BJ (cell line): ENCODE results near the gene WDR7. TPM values are rescaled to one million over a fixed set of nuclear protein-coding genes. Genes with fewer than 3 reads are reported as not detected.

Experiments
- CTCF ChIA-PET: fragments of 350-600 bp; formaldehyde crosslinking; extraction: SDS; loops from one replicate; lab custom pipeline; 2021; ENCODE audit warnings: antibody characterized with exemption, inconsistent platforms; lab: Yijun Ruan, JAX
- POLR2A ChIA-PET: fragments of 300-600 bp; sonication (Branson Sonifier 250); formaldehyde crosslinking; extraction: SDS; loops from one replicate; lab custom pipeline; 2021; ENCODE audit warnings: antibody characterized with exemption; lab: Charles Lee
- DNase-seq: peaks from one replicate; pipeline ENCODE4 v3.0.0-alpha.2; 2011; ENCODE audit warnings: low read depth
- H3K27me3 ChIP-seq: 2 replicates; pipeline ENCODE4 v1.6.0; 2011; ENCODE audit warnings: low read length; ENCODE audit not compliant: control insufficient read depth, insufficient read depth
- H3K36me3 ChIP-seq: 2 replicates; pipeline ENCODE4 v1.5.1; 2011; ENCODE audit warnings: low read length; ENCODE audit not compliant: control insufficient read depth, insufficient read depth
- H3K4me3 ChIP-seq: 2 replicates; pipeline ENCODE4 v1.5.1; 2011; ENCODE audit warnings: low read depth, mild to moderate bottlenecking, control low read depth, low read length
- polyA plus RNA-seq: library from polyadenylated mRNA; depleted of rRNA; stranded (reverse); fragments of >200 nt; gene quantifications from 2 replicates; pipeline ENCODE4 v1.2.3, GENCODE V29; 2011
- TF ChIP-seq, protein P1 (sequence below): IDR thresholded peaks from 2 replicates; pipeline ENCODE4 v1.5.1; 2011; ENCODE audit warnings: low read depth, mild to moderate bottlenecking, control low read depth, inconsistent platforms, low read length, moderate library complexity; ENCODE audit not compliant: insufficient read depth

Gene WDR7
- polyA plus RNA-seq, 1 experiment, result 9.7 TPM

GRCh38 chr18:56929886-56930285, 278.7 kb downstream of the WDR7 start:
- CTCF ChIA-PET, result interaction anchor here (1.4 kb wide), 1 partner anchor 12 kb away, joined by 6 read pairs; no protein-coding TSS in a partner anchor
- TF ChIP-seq, protein P1, sequence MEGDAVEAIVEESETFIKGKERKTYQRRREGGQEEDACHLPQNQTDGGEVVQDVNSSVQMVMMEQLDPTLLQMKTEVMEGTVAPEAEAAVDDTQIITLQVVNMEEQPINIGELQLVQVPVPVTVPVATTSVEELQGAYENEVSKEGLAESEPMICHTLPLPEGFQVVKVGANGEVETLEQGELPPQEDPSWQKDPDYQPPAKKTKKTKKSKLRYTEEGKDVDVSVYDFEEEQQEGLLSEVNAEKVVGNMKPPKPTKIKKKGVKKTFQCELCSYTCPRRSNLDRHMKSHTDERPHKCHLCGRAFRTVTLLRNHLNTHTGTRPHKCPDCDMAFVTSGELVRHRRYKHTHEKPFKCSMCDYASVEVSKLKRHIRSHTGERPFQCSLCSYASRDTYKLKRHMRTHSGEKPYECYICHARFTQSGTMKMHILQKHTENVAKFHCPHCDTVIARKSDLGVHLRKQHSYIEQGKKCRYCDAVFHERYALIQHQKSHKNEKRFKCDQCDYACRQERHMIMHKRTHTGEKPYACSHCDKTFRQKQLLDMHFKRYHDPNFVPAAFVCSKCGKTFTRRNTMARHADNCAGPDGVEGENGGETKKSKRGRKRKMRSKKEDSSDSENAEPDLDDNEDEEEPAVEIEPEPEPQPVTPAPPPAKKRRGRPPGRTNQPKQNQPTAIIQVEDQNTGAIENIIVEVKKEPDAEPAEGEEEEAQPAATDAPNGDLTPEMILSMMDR, result no peak
- DNase-seq, result no peak
- H3K4me3 ChIP-seq, result no peak overlapping the region
- H3K27me3 ChIP-seq, result no peaks in the 10 kb centered on the region
- H3K36me3 ChIP-seq, result no peaks in the 10 kb centered on the region
- POLR2A ChIA-PET, result no interaction called here

GRCh38 chr18:56933472-56933871, 282.3 kb downstream of the WDR7 start:
- ChIA-PET POLR2A (no interaction called here), CTCF (interaction anchor here (2.3 kb wide), 1 partner anchor 11 kb away, joined by 5 read pairs; no protein-coding TSS in a partner anchor)
- no peaks in the 10 kb centered on the region for H3K36me3 ChIP-seq
- no peak for DNase-seq
- H3K27me3 ChIP-seq, result no peaks in the 10 kb centered on the region
- TF ChIP-seq, protein P1, result no peak
- H3K4me3 ChIP-seq, result no peak overlapping the region

DNA sequence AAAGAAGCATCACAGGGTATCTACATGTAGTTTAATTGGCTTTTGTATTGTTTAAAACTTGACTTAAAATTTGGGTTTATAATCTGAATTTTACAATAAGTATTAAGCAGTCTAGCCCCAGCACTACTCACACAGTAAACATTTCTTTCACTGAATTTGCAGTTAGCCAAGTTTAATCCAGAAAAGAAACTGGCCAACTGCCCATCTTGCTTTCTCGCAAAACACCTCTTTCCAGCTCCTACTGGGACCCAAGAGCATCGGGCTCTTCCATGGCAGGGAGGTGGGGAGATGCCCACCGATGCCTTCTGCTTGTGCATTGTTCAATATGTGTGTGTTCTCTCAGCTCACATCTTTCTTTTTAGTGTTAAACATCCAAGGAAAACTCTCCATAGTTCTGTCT, 283.0 kb downstream of the WDR7 start:
- TF ChIP-seq, protein P1, result no peak
- ChIA-PET CTCF (interaction anchor here (2.3 kb wide), 1 partner anchor 11 kb away, joined by 5 read pairs; no protein-coding TSS in a partner anchor), POLR2A (no interaction called here)
- H3K4me3 ChIP-seq, result no peak overlapping the region
- no peaks in the 10 kb centered on the region for H3K36me3 ChIP-seq
- H3K27me3 ChIP-seq, result no peaks in the 10 kb centered on the region
- DNase-seq, result no peak

GRCh38 chr18:56934906-56935305, 283.7 kb downstream of the WDR7 start:
- Histone ChIP-seq H3K27me3 (no peaks in the 10 kb centered on the region), H3K36me3 (no peaks in the 10 kb centered on the region), H3K4me3 (no peak overlapping the region)
- DNase-seq, result no peak
- TF ChIP-seq, protein P1, result no peak
- CTCF ChIA-PET, result interaction anchor here (2.3 kb wide), 1 partner anchor 10 kb away, joined by 5 read pairs; no protein-coding TSS in a partner anchor
- POLR2A ChIA-PET, result no interaction called here

DNA sequence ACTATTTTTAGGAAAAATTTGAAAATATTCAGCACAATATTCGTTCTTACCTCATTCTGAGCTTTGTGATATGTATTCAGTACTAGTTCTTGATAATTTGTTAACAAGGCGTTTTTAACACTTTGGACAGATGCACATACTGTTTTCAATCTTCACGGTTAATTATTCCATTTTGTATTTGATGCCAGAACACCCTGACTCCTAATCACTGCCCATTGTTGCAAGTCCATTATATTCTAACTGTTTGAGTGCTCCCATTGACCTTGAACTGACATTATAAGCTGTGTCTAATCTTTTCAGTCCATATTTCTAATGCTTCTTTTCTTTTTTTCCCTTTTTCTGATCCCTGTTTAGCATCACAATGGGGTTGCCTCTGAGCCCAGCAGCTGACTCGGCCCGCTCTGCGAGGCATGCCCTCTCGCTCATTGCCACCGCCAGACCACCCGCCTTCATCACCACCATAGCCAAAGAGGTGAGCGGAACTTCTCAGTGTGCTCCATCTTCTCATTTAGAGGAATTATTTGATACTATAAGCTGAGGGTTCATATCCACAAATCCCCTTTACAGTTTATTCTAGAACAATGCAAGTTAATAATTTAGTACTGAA, 284.4 kb downstream of the WDR7 start:
- Histone ChIP-seq H3K27me3 (no peaks in the 10 kb centered on the region), H3K4me3 (no peak overlapping the region), H3K36me3 (no peaks in the 10 kb centered on the region)
- CTCF ChIA-PET, result interaction anchor here (2.3 kb wide), 1 partner anchor 9 kb away, joined by 5 read pairs; no protein-coding TSS in a partner anchor
- POLR2A ChIA-PET, result no interaction called here
- TF ChIP-seq, protein P1, result no peak
- no peak for DNase-seq
